Measurements from ENCODE around the gene FAHD1.

FAHD1 gene

GRCh38 chr16:1807626-1808025, 19.4 kb upstream of the FAHD1 start:
- POLR2A ChIA-PET, result no interaction called here
- no peak for TF ChIP-seq SP1 (IDR thresholded peaks at IDR 0.05)
- no peak for TF ChIP-seq ARNT (IDR thresholded peaks at IDR 0.05)
- TF ChIP-seq FOXM1 (IDR thresholded peaks at IDR 0.05; ENCODE audit: borderline replicate concordance), result no peak
- TF ChIP-seq NFRKB (IDR thresholded peaks at IDR 0.05), result no peak
- no peak for TF ChIP-seq HDGF (IDR thresholded peaks at IDR 0.05; ENCODE audit: borderline replicate concordance)
- no peak for TF ChIP-seq BHLHE40 (IDR thresholded peaks at IDR 0.05; ENCODE audit: borderline replicate concordance)
- TF ChIP-seq FOXA1 (IDR thresholded peaks at IDR 0.05), result no peak
- TF ChIP-seq TARDBP (IDR thresholded peaks at IDR 0.05), result no peak
- no peak for TF ChIP-seq LEF1 (IDR thresholded peaks at IDR 0.05; ENCODE audit: borderline replicate concordance)
- TF ChIP-seq CTBP1 (IDR thresholded peaks at IDR 0.05; ENCODE audit: borderline replicate concordance), result no peak
- TF ChIP-seq FOXK2 (IDR thresholded peaks at IDR 0.05), result no peak
- no peak for TF ChIP-seq ZNF384 (IDR thresholded peaks at IDR 0.05)
- TF ChIP-seq ELF4 (IDR thresholded peaks at IDR 0.05), result no peak
- no peak for TF ChIP-seq PKNOX1 (IDR thresholded peaks at IDR 0.05)
- TF ChIP-seq SUZ12 (IDR thresholded peaks at IDR 0.05), result no peak
- no peak for TF ChIP-seq L3MBTL2 (conservative IDR thresholded peaks at IDR 0.05)
- no peak for DNase-seq (ENCODE audit: extremely low spot score)
- CTCF ChIA-PET, result no interaction called here

GRCh38 chr16:1808691-1809090, 18.3 kb upstream of the FAHD1 start:
- CTCF ChIA-PET, result no interaction called here
- TF ChIP-seq PKNOX1 (IDR thresholded peaks at IDR 0.05), result no peak
- TF ChIP-seq SUZ12 (IDR thresholded peaks at IDR 0.05), result no peak
- TF ChIP-seq L3MBTL2 (conservative IDR thresholded peaks at IDR 0.05), result no peak
- TF ChIP-seq ZNF384 (IDR thresholded peaks at IDR 0.05), result no peak
- TF ChIP-seq CTBP1 (IDR thresholded peaks at IDR 0.05; ENCODE audit: borderline replicate concordance), result no peak
- TF ChIP-seq ARNT (IDR thresholded peaks at IDR 0.05), result no peak
- no peak for TF ChIP-seq ELF4 (IDR thresholded peaks at IDR 0.05)
- no peak for TF ChIP-seq SP1 (IDR thresholded peaks at IDR 0.05)
- TF ChIP-seq HDGF (IDR thresholded peaks at IDR 0.05; ENCODE audit: borderline replicate concordance), result no peak
- POLR2A ChIA-PET, result no interaction called here
- no peak for DNase-seq (ENCODE audit: extremely low spot score)

- TF ChIP-seq LEF1 (IDR thresholded peaks at IDR 0.05; ENCODE audit: borderline replicate concordance) (no peak), CTBP1 (IDR thresholded peaks at IDR 0.05; ENCODE audit: borderline replicate concordance) (no peak), FOXM1 (IDR thresholded peaks at IDR 0.05; ENCODE audit: borderline replicate concordance) (no peak), NFRKB (IDR thresholded peaks at IDR 0.05) (no peak), ZNF384 (IDR thresholded peaks at IDR 0.05) (no peak)
- no peak for DNase-seq (ENCODE audit: extremely low spot score)
- CTCF ChIA-PET, result no interaction called here
- POLR2A ChIA-PET, result no interaction called here
Observed at GRCh38 chr16:1809281-1809801, 17.7 kb upstream of the FAHD1 start.

GRCh38 chr16:1810106-1810505, 16.9 kb upstream of the FAHD1 start:
- DNase-seq (ENCODE audit: extremely low spot score), result no peak
- no peak for TF ChIP-seq SUZ12 (IDR thresholded peaks at IDR 0.05)
- no peak for TF ChIP-seq ELF4 (IDR thresholded peaks at IDR 0.05)
- no peak for TF ChIP-seq LEF1 (IDR thresholded peaks at IDR 0.05; ENCODE audit: borderline replicate concordance)
- TF ChIP-seq FOXM1 (IDR thresholded peaks at IDR 0.05; ENCODE audit: borderline replicate concordance), result no peak
- no peak for TF ChIP-seq SP1 (IDR thresholded peaks at IDR 0.05)
- TF ChIP-seq CTBP1 (IDR thresholded peaks at IDR 0.05; ENCODE audit: borderline replicate concordance), result no peak
- no peak for TF ChIP-seq TARDBP (IDR thresholded peaks at IDR 0.05)
- TF ChIP-seq FOXA1 (IDR thresholded peaks at IDR 0.05), result no peak
- TF ChIP-seq ZNF384 (IDR thresholded peaks at IDR 0.05), result no peak
- TF ChIP-seq FOXK2 (IDR thresholded peaks at IDR 0.05), result no peak
- no peak for TF ChIP-seq BHLHE40 (IDR thresholded peaks at IDR 0.05; ENCODE audit: borderline replicate concordance)
- no peak for TF ChIP-seq L3MBTL2 (conservative IDR thresholded peaks at IDR 0.05)
- no peak for TF ChIP-seq NFRKB (IDR thresholded peaks at IDR 0.05)
- no peak for TF ChIP-seq HDGF (IDR thresholded peaks at IDR 0.05; ENCODE audit: borderline replicate concordance)
- TF ChIP-seq ARNT (IDR thresholded peaks at IDR 0.05), result no peak
- no peak for TF ChIP-seq PKNOX1 (IDR thresholded peaks at IDR 0.05)
- ChIA-PET POLR2A (interaction anchor here (0.9 to 1.4 kb wide), 2 partner anchors 17 to 27 kb away, joined by 3 read pairs; partner anchors contain the start of genes FAHD1, NUBP2 and SPSB3), CTCF (no interaction called here)

- POLR2A ChIA-PET, result interaction anchor here (0.9 to 1.4 kb wide), 2 partner anchors 17 to 28 kb away, joined by 3 read pairs; partner anchors contain the start of genes FAHD1, NUBP2 and SPSB3
Observed at GRCh38 chr16:1810536-1810935, 16.5 kb upstream of the FAHD1 start.

GRCh38 chr16:1812732-1813163, 14.3 kb upstream of the FAHD1 start:
- ChIA-PET CTCF (no interaction called here), POLR2A (interaction anchor here (0.9 to 1.5 kb wide), 4 partner anchors 8 to 152 kb away, joined by 3 to 4 read pairs (median 4); partner anchors contain the start of genes FAHD1, HAGH and RPS2)
- DNase-seq (ENCODE audit: extremely low spot score), result peak; percentile 68
- TF ChIP-seq FOXA1 (IDR thresholded peaks at IDR 0.05), result no peak
- TF ChIP-seq TARDBP (IDR thresholded peaks at IDR 0.05), result 0 out of 2 replicates have a peak, but pooled peaks have one; percentile 40
- TF ChIP-seq L3MBTL2 (conservative IDR thresholded peaks at IDR 0.05), result peak; percentile 37
- TF ChIP-seq FOXM1 (IDR thresholded peaks at IDR 0.05; ENCODE audit: borderline replicate concordance), result no peak
- no peak for TF ChIP-seq SUZ12 (IDR thresholded peaks at IDR 0.05)

More at GRCh38 chr16:1810536-1810935, 16.5 kb upstream of the FAHD1 start:
- DNase-seq (ENCODE audit: extremely low spot score), result no peak
- TF ChIP-seq FOXK2 (IDR thresholded peaks at IDR 0.05), result no peak
- TF ChIP-seq BHLHE40 (IDR thresholded peaks at IDR 0.05; ENCODE audit: borderline replicate concordance), result no peak
- CTCF ChIA-PET, result no interaction called here
